Measurements from ENCODE around the gene UNC5B.
"Not testable (repeated sequence)": the region's sequence is repeated elsewhere in the genome, so short reads cannot be mapped to it uniquely, and the experiment has no call there.

The UNC5B gene

GRCh38 chr10:71285986-71286385 lies 73.6 kb downstream of the UNC5B start:
- no peak for DNase-seq

DNA sequence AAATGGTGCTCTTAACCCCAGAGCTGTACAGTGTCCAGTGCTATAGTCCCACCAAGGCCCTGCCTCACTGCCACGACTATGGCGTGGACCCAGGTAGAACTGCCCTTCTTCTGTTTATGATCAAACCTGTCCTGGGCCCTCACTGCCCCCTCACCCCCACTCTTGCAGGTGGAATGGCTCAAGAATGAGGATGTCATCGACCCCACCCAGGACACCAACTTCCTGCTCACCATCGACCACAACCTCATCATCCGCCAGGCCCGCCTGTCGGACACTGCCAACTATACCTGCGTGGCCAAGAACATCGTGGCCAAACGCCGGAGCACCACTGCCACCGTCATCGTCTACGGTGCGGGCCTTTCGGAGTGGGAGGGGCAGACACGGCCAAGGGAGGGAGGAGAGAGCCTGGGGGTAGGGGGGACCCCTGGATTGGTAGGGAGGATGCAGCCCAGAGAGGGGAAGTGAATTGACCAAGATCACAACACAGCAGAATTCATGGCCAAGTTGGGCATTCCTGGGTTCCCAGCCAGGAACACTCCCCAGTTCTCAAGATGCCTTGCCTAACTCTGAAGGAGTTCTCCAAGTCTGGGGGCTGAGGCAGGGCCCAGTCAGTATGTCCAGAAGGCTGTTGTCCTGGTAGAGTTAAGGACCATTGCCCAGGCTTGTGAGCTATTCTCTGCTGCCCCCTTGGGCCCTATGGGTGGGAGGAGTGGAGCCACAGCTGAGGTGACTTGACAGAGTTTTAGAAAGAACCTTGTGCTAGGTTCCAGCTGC lies 74.3 kb downstream of the UNC5B start:
- DNase-seq: no peak

DNA sequence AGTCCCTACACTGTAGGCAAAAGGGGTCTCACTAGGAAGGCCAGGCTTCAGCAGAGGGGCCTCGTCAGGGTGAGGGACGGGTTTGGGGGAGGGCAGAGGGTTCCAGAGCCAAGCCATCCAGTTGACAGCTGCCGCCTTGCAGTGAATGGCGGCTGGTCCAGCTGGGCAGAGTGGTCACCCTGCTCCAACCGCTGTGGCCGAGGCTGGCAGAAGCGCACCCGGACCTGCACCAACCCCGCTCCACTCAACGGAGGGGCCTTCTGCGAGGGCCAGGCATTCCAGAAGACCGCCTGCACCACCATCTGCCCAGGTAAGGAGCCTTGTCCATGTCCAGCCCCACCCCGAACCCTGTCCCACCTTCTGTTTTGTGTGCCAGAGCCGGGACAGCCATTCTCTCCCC lies 75.1 kb downstream of the UNC5B start:
- DNase-seq: no peak

- no peak for DNase-seq
Observed at GRCh38 chr10:71288461-71288860, 76.1 kb downstream of the UNC5B start.

DNA sequence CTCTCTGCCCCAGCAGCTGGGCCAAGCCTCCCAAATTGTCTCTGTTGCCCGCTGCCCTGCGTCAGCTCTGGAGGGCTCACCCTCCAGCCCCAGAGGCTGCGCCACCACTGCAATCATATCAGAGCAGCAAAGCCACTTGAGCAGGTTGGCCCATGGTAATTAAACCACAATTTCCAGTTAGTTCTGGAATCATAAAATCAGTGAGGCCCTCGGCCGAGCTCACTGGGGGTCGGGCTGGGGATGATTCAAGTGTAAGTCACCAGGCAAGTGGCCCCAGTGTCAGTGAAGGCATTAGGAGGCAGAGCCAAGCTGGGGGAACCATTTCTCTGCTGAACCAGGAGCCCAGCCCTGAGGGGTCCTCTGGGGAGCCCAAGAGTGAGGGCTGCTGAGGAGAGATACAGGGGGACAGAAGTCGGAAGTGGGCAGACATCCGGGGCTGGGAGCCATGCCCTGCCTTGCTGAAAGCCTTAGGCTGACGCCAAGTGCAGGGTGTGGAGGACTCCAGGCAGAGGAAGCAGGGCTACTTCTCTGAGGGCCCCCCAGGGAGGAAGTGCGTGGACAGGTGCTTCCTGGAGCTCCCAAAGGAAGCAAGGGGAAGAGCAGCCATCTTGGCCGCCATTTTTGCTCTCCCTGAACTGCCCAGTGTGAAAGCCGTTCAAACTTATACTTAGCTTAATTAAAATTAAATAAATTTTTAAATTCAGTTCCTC lies 77.2 kb downstream of the UNC5B start:
- no peak for DNase-seq

DNA sequence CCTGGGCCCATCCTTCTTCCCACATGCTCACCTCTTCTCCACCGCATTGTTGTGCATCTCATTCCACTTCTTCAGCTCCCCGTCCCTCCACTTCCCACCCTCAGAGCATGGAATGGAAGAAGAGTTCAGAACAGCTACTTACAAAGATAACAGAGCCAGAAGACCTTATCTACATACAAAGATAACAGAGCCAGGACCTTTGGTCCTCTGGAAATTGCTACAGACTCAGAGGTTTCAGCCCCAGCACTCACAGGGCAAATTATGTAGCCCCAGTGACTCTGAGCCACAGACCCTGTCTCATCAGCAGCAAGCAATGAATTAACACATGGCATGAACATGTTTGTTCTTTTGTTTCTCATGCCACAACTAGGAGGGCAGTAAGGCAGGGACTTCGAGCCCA lies 78.0 kb downstream of the UNC5B start:
- no peak for DNase-seq

GRCh38 chr10:71290806-71291527 lies 78.6 kb downstream of the UNC5B start:
- DNase-seq: no peak

DNA sequence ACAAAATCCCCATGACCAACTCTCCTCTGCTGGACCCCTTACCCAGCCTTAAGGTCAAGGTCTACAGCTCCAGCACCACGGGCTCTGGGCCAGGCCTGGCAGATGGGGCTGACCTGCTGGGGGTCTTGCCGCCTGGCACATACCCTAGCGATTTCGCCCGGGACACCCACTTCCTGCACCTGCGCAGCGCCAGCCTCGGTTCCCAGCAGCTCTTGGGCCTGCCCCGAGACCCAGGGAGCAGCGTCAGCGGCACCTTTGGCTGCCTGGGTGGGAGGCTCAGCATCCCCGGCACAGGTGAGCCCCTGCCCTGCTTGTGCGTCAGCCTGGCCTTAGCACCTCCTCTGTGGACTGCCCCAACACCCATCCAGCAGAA lies 79.1 kb downstream of the UNC5B start:
- no peak for DNase-seq

GRCh38 chr10:71292624-71293445 lies 80.5 kb downstream of the UNC5B start:
- no peak for DNase-seq

DNA sequence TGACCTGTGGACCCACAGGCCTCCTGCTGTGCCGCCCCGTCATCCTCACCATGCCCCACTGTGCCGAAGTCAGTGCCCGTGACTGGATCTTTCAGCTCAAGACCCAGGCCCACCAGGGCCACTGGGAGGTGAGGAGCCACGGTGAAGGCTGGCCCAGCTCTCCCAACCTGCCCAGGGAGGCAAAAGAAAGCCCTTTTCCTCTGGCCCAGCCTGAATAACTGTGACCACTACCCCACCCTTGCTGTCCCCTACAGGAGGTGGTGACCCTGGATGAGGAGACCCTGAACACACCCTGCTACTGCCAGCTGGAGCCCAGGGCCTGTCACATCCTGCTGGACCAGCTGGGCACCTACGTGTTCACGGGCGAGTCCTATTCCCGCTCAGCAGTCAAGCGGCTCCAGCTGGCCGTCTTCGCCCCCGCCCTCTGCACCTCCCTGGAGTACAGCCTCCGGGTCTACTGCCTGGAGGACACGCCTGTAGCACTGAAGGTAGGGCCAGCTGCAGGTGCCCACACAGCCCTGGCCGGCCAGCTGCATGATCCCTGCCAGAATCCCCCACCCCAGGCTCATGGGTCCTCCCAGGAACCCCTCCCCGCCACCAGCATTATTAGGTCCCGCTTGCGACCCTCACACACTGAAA lies 81.2 kb downstream of the UNC5B start:
- no peak for DNase-seq

- no peak for DNase-seq
Observed at GRCh38 chr10:71294091-71294561, 81.8 kb downstream of the UNC5B start.

DNA sequence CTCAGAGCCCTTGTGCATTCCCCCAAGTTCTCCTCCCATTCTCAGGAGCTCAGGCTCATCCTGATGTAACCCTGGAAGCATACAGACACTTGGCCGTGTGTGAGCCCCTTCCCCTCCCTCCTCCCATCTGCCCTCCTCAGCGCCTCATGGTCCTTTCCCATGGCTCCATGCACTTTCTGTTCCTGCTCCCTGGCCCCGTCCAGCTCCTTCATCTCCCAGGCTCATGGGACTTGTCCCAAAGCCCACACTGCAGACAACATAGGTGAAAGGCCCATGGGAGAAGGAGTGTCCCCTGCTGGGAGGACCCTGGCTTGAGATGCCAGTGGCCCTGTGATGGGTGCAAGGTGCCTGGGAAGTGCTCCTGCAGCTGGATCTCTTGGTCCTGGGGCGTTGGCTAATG lies 82.5 kb downstream of the UNC5B start:
- no peak for DNase-seq

DNA sequence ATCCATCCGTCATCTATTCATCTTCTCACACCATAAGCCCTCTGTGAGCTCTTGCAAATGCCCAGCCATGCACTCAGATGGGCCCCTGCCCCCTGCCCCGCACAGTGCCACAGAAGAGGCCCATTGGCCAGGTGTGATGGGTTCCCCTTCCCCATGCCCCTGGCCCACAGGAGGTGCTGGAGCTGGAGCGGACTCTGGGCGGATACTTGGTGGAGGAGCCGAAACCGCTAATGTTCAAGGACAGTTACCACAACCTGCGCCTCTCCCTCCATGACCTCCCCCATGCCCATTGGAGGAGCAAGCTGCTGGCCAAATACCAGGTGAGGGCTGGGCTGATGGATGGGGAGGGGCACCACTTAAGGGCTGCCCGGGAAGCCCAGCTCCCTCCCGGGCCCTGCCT lies 83.3 kb downstream of the UNC5B start:
- DNase-seq: no peak

DNA sequence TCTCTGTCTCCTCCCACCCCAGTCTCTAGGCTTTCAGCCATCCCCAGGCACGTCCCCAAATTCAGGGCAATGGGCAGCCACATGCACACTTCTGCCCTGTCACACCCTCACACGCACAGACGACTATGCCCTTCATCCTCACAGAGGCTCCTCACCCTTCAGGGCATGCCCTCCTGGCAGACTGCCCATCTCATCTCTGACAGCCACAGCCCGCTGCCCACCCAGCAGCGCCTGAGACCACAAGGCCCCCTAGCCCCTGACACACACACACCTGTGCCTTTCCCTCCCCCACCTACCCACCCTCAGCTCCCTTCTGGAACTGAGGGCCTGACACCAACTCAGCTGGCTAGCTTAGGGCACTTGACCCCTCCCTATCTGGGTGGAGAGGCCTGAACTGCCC lies 83.7 kb downstream of the UNC5B start:
- no peak for DNase-seq

- not testable (repeated sequence) for DNase-seq
Observed at GRCh38 chr10:71296811-71297210, 84.4 kb downstream of the UNC5B start.

GRCh38 chr10:71297343-71297742 lies 85.0 kb downstream of the UNC5B start:
- no peak for DNase-seq

DNA sequence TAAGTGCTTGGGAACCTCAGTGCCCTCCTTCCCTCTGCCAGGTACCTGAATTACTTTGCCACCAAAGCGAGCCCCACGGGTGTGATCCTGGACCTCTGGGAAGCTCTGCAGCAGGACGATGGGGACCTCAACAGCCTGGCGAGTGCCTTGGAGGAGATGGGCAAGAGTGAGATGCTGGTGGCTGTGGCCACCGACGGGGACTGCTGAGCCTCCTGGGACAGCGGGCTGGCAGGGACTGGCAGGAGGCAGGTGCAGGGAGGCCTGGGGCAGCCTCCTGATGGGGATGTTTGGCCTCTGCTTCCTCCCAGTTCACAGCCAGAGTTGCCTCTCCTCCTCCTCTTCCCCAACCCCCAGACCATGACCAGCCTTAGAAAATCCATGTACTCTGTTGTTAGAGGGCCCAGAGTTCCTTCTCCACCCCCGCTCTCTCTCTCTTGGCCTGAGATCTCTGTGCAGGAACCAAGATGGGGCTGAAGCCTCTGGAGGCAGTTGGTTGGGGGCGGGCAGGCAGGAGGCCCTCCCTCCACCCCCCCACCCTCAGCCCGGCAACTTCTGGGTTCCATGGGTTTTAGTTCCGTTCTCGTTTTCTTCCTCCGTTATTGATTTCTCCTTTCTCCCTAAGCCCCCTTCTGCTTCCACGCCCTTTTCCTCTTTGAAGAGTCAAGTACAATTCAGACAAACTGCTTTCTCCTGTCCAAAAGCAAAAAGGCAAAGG lies 86.9 kb downstream of the UNC5B start:
- no peak for DNase-seq

GRCh38 chr10:71300555-71301370 lies 88.4 kb downstream of the UNC5B start:
- no peak for DNase-seq

- DNase-seq: no peak
Observed at GRCh38 chr10:71301371-71301916, 89.1 kb downstream of the UNC5B start.

- DNase-seq: no peak
Observed at GRCh38 chr10:71302451-71302850, 90.1 kb downstream of the UNC5B start.
